Esophagus muscularis mucosa (tissue), 4 donors: ENCODE measurements around the gene CNST. TPM values are rescaled to one million over a fixed set of nuclear protein-coding genes. Genes with fewer than 3 reads are reported as not detected.

Experiments
- DNase-seq: peaks from one replicate; pipeline ENCODE4 v3.0.0-alpha.2; 2017; ENCODE audit errors: extremely low spot score
- H3K27ac ChIP-seq, 4 donors: fragments of 200-600 bp; sonication (generic); replicated peaks in 1 of 4; 1 replicate in 3 of 4; 2 replicates in 1 of 4; pipeline ENCODE4 v1.5.1; 2016 to 2019; ENCODE audit warnings: mild to moderate bottlenecking in 1 of 4
- H3K27me3 ChIP-seq, 4 donors: fragments of 200-600 bp; sonication (generic); one replicate each; pipeline versions ENCODE4 v1.5.1 to v1.6.0; 2016 to 2019
- H3K36me3 ChIP-seq, 4 donors: fragments of 200-600 bp; sonication (generic); one replicate each; pipeline ENCODE4 v1.5.1; 2016 to 2019
- H3K4me1 ChIP-seq, 4 donors: fragments of 200-600 bp; sonication (generic); one replicate each; pipeline ENCODE4 v1.5.1; 2016 to 2019
- H3K4me3 ChIP-seq, 4 donors: fragments of 200-600 bp; sonication (generic); 1 replicate in 2 of 4; 2 replicates in 2 of 4; pipeline ENCODE4 v1.5.1; 2016 to 2019; ENCODE audit warnings: mild to moderate bottlenecking in 4 of 4, moderate library complexity in 1 of 4
- H3K9me3 ChIP-seq, 4 donors: fragments of 200-600 bp; sonication (generic); 1 replicate in 3 of 4; 2 replicates in 1 of 4; pipeline ENCODE4 v1.5.1; 2016 to 2019
- EP300 ChIP-seq: sonication (generic); formaldehyde crosslinking; IDR thresholded peaks from one replicate; pipeline ENCODE4 v1.6.1; 2017; ENCODE audit warnings: antibody characterized with exemption
- POLR2A ChIP-seq: fragments of 450-650 bp; IDR thresholded peaks from one replicate; pipeline ENCODE4 v1.6.1; 2017; ENCODE audit warnings: antibody characterized with exemption, moderate library complexity, mild to moderate bottlenecking, low read depth
- POLR2AphosphoS5 ChIP-seq, 2 donors: sonication (generic); formaldehyde crosslinking; IDR thresholded peaks; one replicate each; pipeline ENCODE4 v1.6.1; 2017; ENCODE audit warnings: antibody characterized with exemption in 2 of 2
- WGBS: methylation state at CpG from one replicate; pipeline ENCODE4 v1.1.5; 2018; 5-methylcytosine and 5-hydroxymethylcytosine counted together
- intact Hi-C: fragments of 100-400 bp; cut with DNase I; formaldehyde crosslinking; loops from one replicate; pipeline ENCODE4 v1.15.1; 2023
- total RNA-seq, 4 donors: library from RNA; depleted of rRNA; stranded (reverse); fragments of >200 nt; gene quantifications; one replicate each; pipeline versions ENCODE4 v1.1.0 to v1.2.1, GENCODE V29; 2016
- TF ChIP-seq, protein P1 (sequence below), 3 experiments: fragments of 200-600 bp in 2 of 3; fragments of 450-650 bp in 1 of 3; sonication (generic) in 2 of 3; IDR thresholded peaks; one replicate each; pipeline ENCODE4 v1.5.1; 2017 to 2019; ENCODE audit warnings: antibody characterized with exemption in 3 of 3, mild to moderate bottlenecking in 2 of 3, moderate library complexity in 1 of 3

CNST gene
- total RNA-seq, 4 donors from 2014 or later: 55.4 to 74.7 (median 61.9) TPM

DNA sequence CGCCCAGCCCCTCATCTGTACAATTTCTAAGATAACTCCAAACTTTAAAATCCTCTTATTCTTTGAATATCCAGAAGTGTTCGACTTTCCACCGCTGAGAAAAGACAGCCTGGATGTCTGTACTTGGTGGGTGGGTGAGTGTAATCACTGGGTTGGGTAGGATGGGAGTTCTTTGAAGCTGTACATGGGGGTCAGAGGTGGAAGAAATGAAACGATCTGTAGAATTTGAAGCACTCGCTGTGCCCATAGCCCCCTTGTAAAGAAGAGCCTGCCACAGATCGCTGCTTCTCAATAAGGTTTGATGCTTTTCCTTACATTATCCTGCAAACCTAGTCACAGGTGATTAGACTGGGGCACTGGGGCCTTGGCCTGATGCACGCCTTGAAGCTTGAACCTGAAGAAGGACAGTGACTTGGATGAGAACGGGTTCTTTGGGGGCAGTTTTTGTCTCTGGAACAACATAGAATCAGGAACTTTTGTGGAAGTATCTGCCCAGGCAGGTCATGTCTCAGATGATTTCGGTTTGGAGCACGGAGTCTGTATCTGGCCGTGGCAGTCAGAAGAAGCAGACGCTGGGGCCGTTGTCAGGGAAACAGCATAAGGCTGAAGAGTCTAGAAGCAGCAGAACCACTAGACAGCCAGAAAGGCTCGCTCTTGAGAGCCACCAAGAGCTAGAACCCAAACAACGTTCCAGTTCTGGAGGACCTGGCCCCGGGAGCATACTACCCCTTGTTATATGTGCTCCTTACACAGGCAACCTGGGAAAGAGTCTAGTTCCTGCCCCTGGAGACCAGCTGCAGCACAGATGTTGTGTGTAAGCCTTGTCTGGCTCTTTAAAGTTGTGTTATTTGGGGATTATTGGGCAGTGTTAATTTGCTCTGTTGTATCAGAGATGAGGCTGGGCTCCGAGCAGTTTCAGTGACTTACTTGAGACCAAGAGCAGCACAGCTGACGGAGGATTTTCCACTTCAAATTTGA, 112.8 kb downstream of the CNST start:
- intact Hi-C loops: no loop called here
- no peaks in the 10 kb centered on the region for H3K36me3 ChIP-seq
- no peaks in the 10 kb centered on the region for H3K9me3 ChIP-seq
- no peaks in the 10 kb centered on the region for H3K27me3 ChIP-seq
- H3K4me1 ChIP-seq: peaks cover 5 to 30% (median 17%) of the 10 kb centered on the region in 4 donors
- peak overlapping the region in 1 of 4 donors; percentile 7 for H3K27ac ChIP-seq
- no peak overlapping the region for H3K4me3 ChIP-seq
- no peak for TF ChIP-seq POLR2A
- no peak for TF ChIP-seq POLR2AphosphoS5 (IDR thresholded peaks at IDR 0.05)
- TF ChIP-seq, protein P1, sequence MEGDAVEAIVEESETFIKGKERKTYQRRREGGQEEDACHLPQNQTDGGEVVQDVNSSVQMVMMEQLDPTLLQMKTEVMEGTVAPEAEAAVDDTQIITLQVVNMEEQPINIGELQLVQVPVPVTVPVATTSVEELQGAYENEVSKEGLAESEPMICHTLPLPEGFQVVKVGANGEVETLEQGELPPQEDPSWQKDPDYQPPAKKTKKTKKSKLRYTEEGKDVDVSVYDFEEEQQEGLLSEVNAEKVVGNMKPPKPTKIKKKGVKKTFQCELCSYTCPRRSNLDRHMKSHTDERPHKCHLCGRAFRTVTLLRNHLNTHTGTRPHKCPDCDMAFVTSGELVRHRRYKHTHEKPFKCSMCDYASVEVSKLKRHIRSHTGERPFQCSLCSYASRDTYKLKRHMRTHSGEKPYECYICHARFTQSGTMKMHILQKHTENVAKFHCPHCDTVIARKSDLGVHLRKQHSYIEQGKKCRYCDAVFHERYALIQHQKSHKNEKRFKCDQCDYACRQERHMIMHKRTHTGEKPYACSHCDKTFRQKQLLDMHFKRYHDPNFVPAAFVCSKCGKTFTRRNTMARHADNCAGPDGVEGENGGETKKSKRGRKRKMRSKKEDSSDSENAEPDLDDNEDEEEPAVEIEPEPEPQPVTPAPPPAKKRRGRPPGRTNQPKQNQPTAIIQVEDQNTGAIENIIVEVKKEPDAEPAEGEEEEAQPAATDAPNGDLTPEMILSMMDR (IDR thresholded peaks at IDR 0.05): no peak
- no peak for TF ChIP-seq EP300
- DNase-seq: no peak
- 82% methylated on average over 18 of the region's 18 CpGs for WGBS

DNA sequence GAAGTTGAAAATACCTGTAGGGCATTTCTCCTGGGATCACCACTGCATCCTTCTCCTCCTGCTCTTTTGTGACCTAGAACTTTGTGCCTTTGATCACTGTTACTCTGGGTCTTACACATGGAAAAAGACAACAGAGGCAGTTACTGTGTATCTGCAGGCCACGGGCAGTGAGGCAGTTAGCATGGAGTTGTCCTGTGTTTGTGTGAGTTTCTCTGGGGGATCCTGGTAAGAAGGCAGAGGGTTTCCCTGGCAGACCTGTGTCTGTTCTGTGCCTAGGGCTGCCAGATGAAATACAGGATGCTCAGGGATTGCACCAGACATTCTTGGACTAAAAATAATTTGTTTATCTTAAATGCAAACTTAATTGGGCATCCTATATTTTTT, 113.5 kb downstream of the CNST start:
- no peaks in the 10 kb centered on the region for H3K9me3 ChIP-seq
- WGBS: 57% methylated on average over 1 of the region's 1 CpG
- no peak overlapping the region for H3K4me3 ChIP-seq
- H3K27ac ChIP-seq: no peak overlapping the region
- intact Hi-C loops: no loop called here
- H3K4me1 ChIP-seq: peaks cover 5 to 30% (median 17%) of the 10 kb centered on the region in 4 donors
- no peaks in the 10 kb centered on the region for H3K36me3 ChIP-seq
- no peak for TF ChIP-seq POLR2A
- TF ChIP-seq, protein P1 (IDR thresholded peaks at IDR 0.05): no peak
- TF ChIP-seq EP300: no peak
- no peak for TF ChIP-seq POLR2AphosphoS5 (IDR thresholded peaks at IDR 0.05)
- no peaks in the 10 kb centered on the region for H3K27me3 ChIP-seq
- DNase-seq: no peak

GRCh38 chr1:246680190-246680589, 113.9 kb downstream of the CNST start:
- peaks cover 5 to 30% (median 17%) of the 10 kb centered on the region in 4 donors for H3K4me1 ChIP-seq
- H3K9me3 ChIP-seq: no peaks in the 10 kb centered on the region
- no peaks in the 10 kb centered on the region for H3K36me3 ChIP-seq
- DNase-seq: no peak
- intact Hi-C loops: no loop called here
- no peaks in the 10 kb centered on the region for H3K27me3 ChIP-seq
- H3K4me3 ChIP-seq: no peak overlapping the region
- 72% methylated on average over 6 of the region's 8 CpGs for WGBS
- no peak overlapping the region for H3K27ac ChIP-seq
- no peak for TF ChIP-seq POLR2A
- TF ChIP-seq EP300: no peak
- TF ChIP-seq, protein P1 (IDR thresholded peaks at IDR 0.05): no peak
- TF ChIP-seq POLR2AphosphoS5 (IDR thresholded peaks at IDR 0.05): no peak

DNA sequence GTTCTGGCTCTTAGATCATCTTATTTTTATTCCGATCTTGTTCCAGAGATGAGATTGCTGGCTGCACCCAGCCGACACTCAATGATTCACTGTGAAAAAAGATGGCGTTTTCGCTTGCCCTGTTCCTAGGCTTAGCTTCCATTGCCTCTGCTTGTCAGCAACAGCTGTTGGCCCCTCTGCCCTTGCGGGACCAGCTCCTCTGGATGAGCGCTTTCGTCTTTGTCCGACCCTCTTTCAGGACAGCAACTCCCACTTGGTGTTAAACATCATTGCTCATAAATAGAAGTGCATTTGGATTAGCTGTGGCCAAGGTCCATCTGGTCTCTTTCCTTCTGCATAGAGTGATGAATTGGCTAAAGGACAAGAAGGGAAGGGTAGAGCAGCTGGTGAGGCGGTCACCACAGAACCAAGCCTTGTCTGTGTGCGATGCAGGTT, 114.5 kb downstream of the CNST start:
- no peaks in the 10 kb centered on the region for H3K36me3 ChIP-seq
- no peaks in the 10 kb centered on the region for H3K27me3 ChIP-seq
- H3K27ac ChIP-seq: peak overlapping the region in 1 of 4 donors; percentile 13
- DNase-seq: no peak
- no peaks in the 10 kb centered on the region for H3K9me3 ChIP-seq
- peaks cover 5 to 30% (median 17%) of the 10 kb centered on the region in 4 donors for H3K4me1 ChIP-seq
- H3K4me3 ChIP-seq: no peak overlapping the region
- WGBS: 83% methylated on average over 10 of the region's 10 CpGs
- no peak for TF ChIP-seq EP300
- intact Hi-C loops: no loop called here
